Upper lobe of left lung (tissue), 6 donors: Measurements from ENCODE around the gene PDE11A. TPM values are rescaled to one million over a fixed set of nuclear protein-coding genes. Genes with fewer than 3 reads are reported as not detected.
A peak's percentile ranks its signal among the peaks of the same experiment; 100 is the strongest.

Experiments
- ATAC-seq, 2 donors: fragments of 200-7000 bp; cut with Tn5 transposase; one replicate each; pipeline ENCODE4 v1.9.1; 2022; ENCODE audit warnings: mild to moderate bottlenecking in 2 of 2, moderate library complexity in 2 of 2; ENCODE audit not compliant: low FRiP score in 2 of 2
- DNase-seq, 2 donors: peaks; one replicate each; pipeline ENCODE4 v3.0.0-alpha.2; 2019 to 2020
- H3K27ac ChIP-seq, 4 donors: fragments of 200-600 bp; sonication (generic); one replicate each; pipeline ENCODE4 v1.5.1; 2016 to 2019
- H3K27me3 ChIP-seq, 4 donors: fragments of 200-600 bp; sonication (generic); one replicate each; pipeline ENCODE4 v1.5.1; 2017 to 2019
- H3K36me3 ChIP-seq, 4 donors: fragments of 200-600 bp; sonication (generic); one replicate each; pipeline ENCODE4 v1.5.1; 2016 to 2019
- H3K4me1 ChIP-seq, 4 donors: fragments of 200-600 bp; sonication (generic); one replicate each; pipeline ENCODE4 v1.5.1; 2018 to 2019
- H3K4me3 ChIP-seq, 4 donors: fragments of 200-600 bp; sonication (generic); one replicate each; pipeline ENCODE4 v1.5.1; 2017 to 2019; ENCODE audit warnings: mild to moderate bottlenecking in 2 of 4, moderate library complexity in 1 of 4
- H3K9me3 ChIP-seq, 4 donors: fragments of 200-600 bp; sonication (generic); one replicate each; pipeline ENCODE4 v1.5.1; 2018 to 2019
- CTCF ChIP-seq, 6 experiments: fragments of 450-650 bp in 4 of 6; fragments of 200-600 bp in 2 of 6; sonication (generic) in 2 of 6; IDR thresholded peaks; one replicate each; pipeline ENCODE4 v1.5.1; 2016 to 2019; ENCODE audit warnings: antibody characterized with exemption in 6 of 6
- EP300 ChIP-seq, 4 donors: sonication (generic); formaldehyde crosslinking; IDR thresholded peaks; one replicate each; pipeline ENCODE4 v1.5.1; 2017; ENCODE audit warnings: antibody characterized with exemption in 4 of 4, control low read depth in 2 of 4
- POLR2A ChIP-seq, 4 donors: fragments of 450-650 bp; IDR thresholded peaks; one replicate each; pipeline ENCODE4 v1.5.1; 2016 to 2017; ENCODE audit warnings: antibody characterized with exemption in 4 of 4, mild to moderate bottlenecking in 2 of 4
- POLR2AphosphoS5 ChIP-seq, 2 donors: sonication (generic); formaldehyde crosslinking; IDR thresholded peaks; one replicate each; pipeline ENCODE4 v1.5.1; 2017; ENCODE audit warnings: antibody characterized with exemption in 2 of 2
- WGBS, 2 donors: methylation state at CpG; one replicate each; pipeline ENCODE4 v1.1.5; 2017 to 2018; 5-methylcytosine and 5-hydroxymethylcytosine counted together
- total RNA-seq, 6 donors: library from RNA; depleted of rRNA in 4 of 6; stranded (reverse); fragments of >200 nt in 4 of 6; gene quantifications; one replicate each; pipeline versions ENCODE4 v1.1.0 to v1.2.1, GENCODE V29; 2016 to 2021
- donor health status: DM: no; HTN: no; CAD: no; lungs with moderate emphysema.
- donor health status: DM: no; HTN: yes; CAD: no; lungs with severe emphysema.

Gene PDE11A
- total RNA-seq, 6 donors from 2014 or later = 0.03 to 0.57 (median 0.33) TPM; not detected in 3

GRCh38 chr2:177906041-177906718 lies 166.4 kb downstream of the PDE11A start:
- TF ChIP-seq CTCF (IDR thresholded peaks at IDR 0.05) = peak; percentile 20 to 76 (median 48)
- TF ChIP-seq POLR2AphosphoS5 (IDR thresholded peaks at IDR 0.05) = no peak
- no peaks in the 10 kb centered on the region for H3K9me3 ChIP-seq
- H3K36me3 ChIP-seq = no peaks in the 10 kb centered on the region
- no peak overlapping the region for H3K4me3 ChIP-seq
- H3K27ac ChIP-seq = no peak overlapping the region
- peaks cover 0 to 5% (median 0%) of the 10 kb centered on the region in 4 donors for H3K4me1 ChIP-seq
- ATAC-seq = peak; percentile 80 to 86
- peak; percentile 32 to 47 for DNase-seq
- WGBS, 2 donors = 26 to 46% methylated on average over 12 of the region's 12 CpGs
- no peaks in the 10 kb centered on the region for H3K27me3 ChIP-seq

GRCh38 chr2:177905640-177906039 lies 166.9 kb downstream of the PDE11A start:
- TF ChIP-seq EP300 (IDR thresholded peaks at IDR 0.05) = no peak
- no peak for TF ChIP-seq CTCF (IDR thresholded peaks at IDR 0.05)
- TF ChIP-seq POLR2A (IDR thresholded peaks at IDR 0.05) = no peak
- no peak for TF ChIP-seq POLR2AphosphoS5 (IDR thresholded peaks at IDR 0.05)
- DNase-seq = no peak
- Histone ChIP-seq H3K4me3 (no peak overlapping the region), H3K27ac (no peak overlapping the region), H3K4me1 (peaks cover 0 to 5% (median 0%) of the 10 kb centered on the region in 4 donors), H3K36me3 (no peaks in the 10 kb centered on the region), H3K27me3 (no peaks in the 10 kb centered on the region), H3K9me3 (no peaks in the 10 kb centered on the region)
- 61 to 76% methylated on average over 2 of the region's 2 CpGs for WGBS, 2 donors
- ATAC-seq = no peak

GRCh38 chr2:177902395-177903163 lies 170.0 kb downstream of the PDE11A start:
- 40 to 66% methylated on average over 2 of the region's 2 CpGs for WGBS, 2 donors
- DNase-seq = no peak
- no peak for TF ChIP-seq POLR2A (IDR thresholded peaks at IDR 0.05)
- TF ChIP-seq EP300 (IDR thresholded peaks at IDR 0.05) = no peak
- no peak for TF ChIP-seq POLR2AphosphoS5 (IDR thresholded peaks at IDR 0.05)
- TF ChIP-seq CTCF (IDR thresholded peaks at IDR 0.05) = no peak
- Histone ChIP-seq H3K27me3 (no peaks in the 10 kb centered on the region), H3K9me3 (no peaks in the 10 kb centered on the region), H3K36me3 (no peaks in the 10 kb centered on the region), H3K4me1 (peaks cover 0 to 5% (median 0%) of the 10 kb centered on the region in 4 donors), H3K4me3 (no peak overlapping the region), H3K27ac (no peak overlapping the region)
- ATAC-seq = no peak

- DNase-seq (no peak), ATAC-seq (no peak)
- TF ChIP-seq POLR2AphosphoS5 (IDR thresholded peaks at IDR 0.05) (no peak), POLR2A (IDR thresholded peaks at IDR 0.05) (no peak), CTCF (IDR thresholded peaks at IDR 0.05) (no peak), EP300 (IDR thresholded peaks at IDR 0.05) (no peak)
Measured at GRCh38 chr2:177900082-177900481, 172.5 kb downstream of the PDE11A start.

More at GRCh38 chr2:177900082-177900481, 172.5 kb downstream of the PDE11A start:
- Histone ChIP-seq H3K4me1 (no peaks in the 10 kb centered on the region), H3K4me3 (no peak overlapping the region), H3K27me3 (no peaks in the 10 kb centered on the region), H3K27ac (no peak overlapping the region), H3K36me3 (no peaks in the 10 kb centered on the region), H3K9me3 (no peaks in the 10 kb centered on the region)
